Fibroblast of lung (primary cell): ENCODE data around the gene ARFGAP2.

Experiments used
- CTCF ChIP-seq, 2 donors: IDR thresholded peaks in 1 of 2; conservative IDR thresholded peaks in 1 of 2; 1 replicate in 1 of 2; 2 replicates in 1 of 2; pipeline ENCODE4 v1.5.1; 2011 to 2012; ENCODE audit warnings: low read length in 2 of 2, control low read depth in 1 of 2, inconsistent platforms in 1 of 2, low read depth in 1 of 2, mild to moderate bottlenecking in 1 of 2
- EZH2 ChIP-seq: IDR thresholded peaks from 2 replicates; pipeline ENCODE4 v1.5.1; 2012; ENCODE audit warnings: low read length, control low read depth, mild to moderate bottlenecking; ENCODE audit errors: missing control alignments

- TF ChIP-seq CTCF (conservative IDR thresholded peaks at IDR 0.05 in 1 of 2, IDR thresholded peaks at IDR 0.05 in 1 of 2; ENCODE audit: low read depth in 1 of 2, low read length in 2 of 2) (no peak), EZH2 (no peak)
Observed at GRCh38 chr11:47125083-47125482, 51.6 kb downstream of the ARFGAP2 start.
